Osteocyte (in vitro differentiated cells): ENCODE results near the gene FYB1. TPM values are rescaled to one million over a fixed set of nuclear protein-coding genes. Genes with fewer than 3 reads are reported as not detected.
A peak's percentile ranks its signal among the peaks of the same experiment; 100 is the strongest.

Experiments
- DNase-seq: peaks from one replicate; pipeline ENCODE4 v3.0.0; 2021; ENCODE audit warnings: mixed read lengths; ENCODE audit not compliant: unreplicated experiment; ENCODE audit errors: extremely low spot score
- H3K27ac Mint-ChIP-seq: one replicate; pipeline ENCODE4 v1.8.0; 2021; ENCODE audit warnings: mild to moderate bottlenecking, mixed read lengths; ENCODE audit not compliant: unreplicated experiment
- H3K27me3 Mint-ChIP-seq: one replicate; pipeline ENCODE4 v1.8.0; 2021; ENCODE audit warnings: mixed read lengths; ENCODE audit not compliant: unreplicated experiment
- H3K36me3 Mint-ChIP-seq: one replicate; pipeline ENCODE4 v1.8.0; 2021; ENCODE audit warnings: mixed read lengths; ENCODE audit not compliant: unreplicated experiment
- H3K4me1 Mint-ChIP-seq: one replicate; pipeline ENCODE4 v1.8.0; 2021; ENCODE audit warnings: mixed read lengths; ENCODE audit not compliant: unreplicated experiment
- H3K4me3 Mint-ChIP-seq: one replicate; pipeline ENCODE4 v1.8.0; 2021; ENCODE audit warnings: mild to moderate bottlenecking, moderate library complexity, mixed read lengths; ENCODE audit not compliant: unreplicated experiment
- H3K9me3 Mint-ChIP-seq: one replicate; pipeline ENCODE4 v1.8.0; 2021; ENCODE audit warnings: mixed read lengths; ENCODE audit not compliant: unreplicated experiment
- total RNA-seq: library from RNA; stranded (reverse); gene quantifications from 2 replicates; pipeline ENCODE4 v1.2.1, GENCODE V29; 2021
- TF ChIP-seq, protein P1 (sequence below): fragments of 200-600 bp; sonication (generic); IDR thresholded peaks from 2 replicates; pipeline ENCODE4 v1.5.0; 2021; ENCODE audit warnings: antibody characterized with exemption, mild to moderate bottlenecking, moderate library complexity

The FYB1 gene
- total RNA-seq, 1 donor from 2014 or later = not detected

DNA sequence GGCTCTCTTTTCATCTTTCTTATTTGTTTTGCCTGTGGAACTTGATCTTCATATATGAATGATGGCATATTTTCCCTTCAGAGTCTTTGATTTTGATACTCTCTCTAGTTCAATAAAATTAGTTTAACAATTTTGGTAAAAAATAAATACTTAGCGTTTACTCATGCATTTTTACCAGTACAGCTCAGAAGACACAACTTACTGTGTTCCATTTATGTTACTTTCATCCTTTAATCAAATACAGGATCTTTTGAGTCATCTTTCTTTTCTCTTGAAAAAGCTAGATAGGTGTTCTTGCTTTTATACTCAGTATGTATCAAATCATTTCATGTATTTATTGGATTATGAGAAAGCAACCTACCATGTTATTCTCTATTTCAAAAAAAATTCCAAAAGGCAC, 98.0 kb downstream of the FYB1 start:
- Mint-ChIP-seq H3K4me3 (no peak overlapping the region), H3K9me3 (no peaks in the 10 kb centered on the region), H3K4me1 (peaks cover 5% of the 10 kb centered on the region), H3K27ac (no peak overlapping the region), H3K36me3 (no peaks in the 10 kb centered on the region), H3K27me3 (no peaks in the 10 kb centered on the region)
- DNase-seq = no peak
- TF ChIP-seq, protein P1, sequence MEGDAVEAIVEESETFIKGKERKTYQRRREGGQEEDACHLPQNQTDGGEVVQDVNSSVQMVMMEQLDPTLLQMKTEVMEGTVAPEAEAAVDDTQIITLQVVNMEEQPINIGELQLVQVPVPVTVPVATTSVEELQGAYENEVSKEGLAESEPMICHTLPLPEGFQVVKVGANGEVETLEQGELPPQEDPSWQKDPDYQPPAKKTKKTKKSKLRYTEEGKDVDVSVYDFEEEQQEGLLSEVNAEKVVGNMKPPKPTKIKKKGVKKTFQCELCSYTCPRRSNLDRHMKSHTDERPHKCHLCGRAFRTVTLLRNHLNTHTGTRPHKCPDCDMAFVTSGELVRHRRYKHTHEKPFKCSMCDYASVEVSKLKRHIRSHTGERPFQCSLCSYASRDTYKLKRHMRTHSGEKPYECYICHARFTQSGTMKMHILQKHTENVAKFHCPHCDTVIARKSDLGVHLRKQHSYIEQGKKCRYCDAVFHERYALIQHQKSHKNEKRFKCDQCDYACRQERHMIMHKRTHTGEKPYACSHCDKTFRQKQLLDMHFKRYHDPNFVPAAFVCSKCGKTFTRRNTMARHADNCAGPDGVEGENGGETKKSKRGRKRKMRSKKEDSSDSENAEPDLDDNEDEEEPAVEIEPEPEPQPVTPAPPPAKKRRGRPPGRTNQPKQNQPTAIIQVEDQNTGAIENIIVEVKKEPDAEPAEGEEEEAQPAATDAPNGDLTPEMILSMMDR = no peak

DNA sequence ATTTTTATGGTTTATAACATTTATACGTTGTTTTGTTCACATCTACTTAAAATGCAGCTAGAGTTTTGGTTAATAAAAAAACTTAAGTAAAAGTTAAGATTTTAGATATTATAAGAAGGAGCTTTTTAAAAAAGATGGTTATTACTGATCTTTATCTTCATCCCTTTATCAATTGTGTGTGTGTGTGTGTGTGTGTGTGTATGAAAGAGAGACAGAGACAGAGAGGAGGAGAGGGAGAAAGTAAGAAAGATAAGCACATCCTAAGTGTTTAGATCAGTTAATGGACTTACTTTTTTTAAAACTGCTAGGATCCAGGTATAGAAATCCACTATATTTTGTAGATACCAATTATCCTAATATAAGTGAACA, 99.3 kb downstream of the FYB1 start:
- no peaks in the 10 kb centered on the region for H3K9me3 Mint-ChIP-seq
- TF ChIP-seq, protein P1 = no peak
- no peaks in the 10 kb centered on the region for H3K36me3 Mint-ChIP-seq
- H3K4me1 Mint-ChIP-seq = peaks cover 5% of the 10 kb centered on the region
- H3K4me3 Mint-ChIP-seq = no peak overlapping the region
- no peak overlapping the region for H3K27ac Mint-ChIP-seq
- H3K27me3 Mint-ChIP-seq = no peaks in the 10 kb centered on the region
- DNase-seq = no peak

DNA sequence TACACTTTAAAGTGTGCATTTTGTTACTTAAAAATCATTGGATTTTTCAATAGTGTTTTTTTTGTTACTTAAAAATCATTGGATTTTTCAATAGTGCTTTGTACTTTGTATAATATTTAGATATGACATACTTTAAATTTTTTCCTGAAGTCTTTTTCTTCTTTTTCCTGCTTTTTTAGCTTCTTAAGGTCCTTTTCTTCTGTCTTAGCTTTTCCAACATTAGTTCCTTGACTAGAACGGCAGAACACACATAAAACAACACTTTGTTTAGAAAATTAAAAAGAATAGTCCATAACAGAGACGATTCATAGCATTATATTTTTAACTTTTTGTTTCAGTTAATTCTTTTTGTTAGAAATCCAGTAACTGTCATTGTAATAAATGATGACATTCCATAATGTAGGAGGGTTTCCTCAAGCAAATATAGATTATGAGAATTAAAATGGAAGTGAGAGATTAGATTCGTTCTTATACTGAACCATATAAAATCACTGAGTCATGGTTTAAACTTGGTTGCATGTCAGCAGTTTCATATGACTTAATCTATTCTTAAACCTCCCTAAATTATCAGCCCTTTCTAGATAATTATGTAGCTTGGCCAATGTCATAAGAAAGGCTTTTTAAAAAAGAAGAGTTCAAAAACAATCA, 99.8 kb downstream of the FYB1 start:
- no peak for DNase-seq
- Mint-ChIP-seq H3K4me1 (peaks cover 5% of the 10 kb centered on the region), H3K27me3 (no peaks in the 10 kb centered on the region), H3K4me3 (no peak overlapping the region), H3K27ac (peak overlapping the region; percentile 80), H3K9me3 (no peaks in the 10 kb centered on the region), H3K36me3 (no peaks in the 10 kb centered on the region)
- TF ChIP-seq, protein P1 = no peak

DNA sequence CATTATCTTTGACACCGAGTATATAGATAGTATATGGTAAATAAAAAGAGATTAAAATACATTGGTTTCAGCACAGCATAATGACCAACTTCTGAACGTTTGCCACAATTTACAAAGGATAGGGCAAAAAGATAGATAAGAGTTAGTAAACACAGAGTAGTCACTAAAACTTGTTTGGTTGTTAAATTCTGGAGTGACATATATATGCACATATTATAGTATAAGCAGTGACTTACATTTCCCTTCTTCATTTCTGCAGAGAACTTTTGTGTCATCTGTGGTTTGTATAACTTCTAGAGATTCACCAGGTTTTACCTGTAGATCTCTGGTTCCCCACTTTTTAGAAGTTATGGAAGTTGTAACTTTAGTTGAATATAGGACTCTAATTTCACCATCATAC, 100.7 kb downstream of the FYB1 start:
- Mint-ChIP-seq H3K27ac (no peak overlapping the region), H3K36me3 (no peaks in the 10 kb centered on the region), H3K9me3 (no peaks in the 10 kb centered on the region), H3K4me1 (peaks cover 5% of the 10 kb centered on the region), H3K27me3 (no peaks in the 10 kb centered on the region), H3K4me3 (no peak overlapping the region)
- TF ChIP-seq, protein P1 = no peak
- DNase-seq = no peak

DNA sequence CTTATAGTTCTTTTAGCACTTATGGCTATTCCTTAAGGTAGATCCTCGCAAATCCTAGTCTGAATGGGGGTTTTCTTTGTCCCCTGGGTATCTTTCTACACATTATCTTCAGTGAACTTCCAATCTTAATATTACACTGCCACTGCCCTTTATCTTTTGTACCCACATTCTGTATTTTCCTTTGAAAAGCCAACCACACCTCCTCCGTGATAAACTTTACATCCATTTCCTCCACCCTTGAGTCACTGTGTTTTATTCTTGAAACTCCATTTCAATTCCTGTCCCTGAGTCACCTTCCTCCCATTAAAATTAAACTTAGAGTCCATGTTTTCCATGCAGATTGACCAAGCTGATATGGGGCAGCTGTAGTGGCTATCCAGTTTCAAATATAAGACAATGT, 102.0 kb downstream of the FYB1 start:
- Mint-ChIP-seq H3K27me3 (no peaks in the 10 kb centered on the region), H3K4me1 (peaks cover 5% of the 10 kb centered on the region), H3K9me3 (no peaks in the 10 kb centered on the region), H3K4me3 (no peak overlapping the region), H3K27ac (no peak overlapping the region), H3K36me3 (no peaks in the 10 kb centered on the region)
- DNase-seq = no peak
- TF ChIP-seq, protein P1 = no peak
